ENCODE results near the gene ANTKMT. TPM values are rescaled to one million over a fixed set of nuclear protein-coding genes. Genes with fewer than 3 reads are reported as not detected.
A peak's percentile ranks its signal among the peaks of the same experiment; 100 is the strongest.

Gene ANTKMT
- total RNA-seq, 4 donors from 2014 or later = 23.5 to 46.2 (median 31.0) TPM

DNA sequence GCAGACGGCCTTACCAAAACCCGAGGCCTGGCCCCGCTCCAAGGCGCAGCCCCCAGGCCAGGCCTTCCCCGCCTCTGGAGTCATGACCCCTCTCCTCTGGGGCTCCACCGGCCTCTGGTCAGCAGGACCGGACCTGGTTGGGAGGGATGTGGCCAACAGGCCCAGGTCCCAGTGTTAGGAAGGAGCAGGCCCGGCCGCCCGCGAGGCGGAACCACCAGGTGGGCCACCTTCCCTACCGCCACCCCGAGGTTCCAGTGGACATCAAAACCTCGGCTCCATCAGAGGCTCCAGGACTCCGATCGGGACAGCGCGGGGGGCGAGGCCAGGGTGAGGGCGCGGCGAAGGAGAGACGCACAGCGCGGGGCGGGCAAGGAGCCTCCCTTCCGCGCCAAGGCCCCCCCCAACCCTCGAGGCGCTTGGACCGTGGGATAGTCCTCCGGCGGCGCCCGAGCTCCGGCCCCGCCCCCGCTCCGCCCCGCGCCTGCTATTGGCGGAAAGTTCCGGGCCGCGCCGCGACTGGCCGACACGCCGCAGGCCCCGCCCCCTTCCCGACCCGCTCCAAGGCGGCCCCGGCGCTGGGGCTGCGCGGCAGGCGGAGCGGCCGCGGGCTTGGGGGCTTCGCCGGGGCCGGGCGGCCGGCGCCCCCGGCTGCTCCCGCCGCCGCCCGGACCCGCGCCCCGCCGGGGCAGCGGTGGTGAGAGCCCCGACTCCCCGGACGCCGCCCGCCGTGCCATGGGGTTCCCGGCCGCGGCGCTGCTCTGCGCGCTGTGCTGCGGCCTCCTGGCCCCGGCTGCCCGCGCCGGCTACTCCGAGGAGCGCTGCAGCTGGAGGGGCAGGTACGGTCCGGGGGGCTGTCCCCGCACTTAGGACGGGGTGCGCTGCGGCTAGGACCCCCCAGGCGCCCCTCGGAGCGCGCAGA, 6.1 kb upstream of the ANTKMT start, which contains the start of gene METRN:
METRN (plus strand) TSS at position 561 of the 919 bp plus-strand sequence; CDS start at position 733, 172 bp downstream.
- Histone ChIP-seq H3K27ac (peak within 1 kb of the TSS in 3 of 4 donors; percentile 64 to 80 (median 74)), H3K4me1 (peaks cover 0 to 61% (median 18%) of the 10 kb centered on the region in 3 donors), H3K4me3 (peak within 1 kb of the TSS; percentile 73 to 79), H3K36me3 (peaks cover 0 to 6% of the 10 kb centered on the region in 2 donors), H3K9me3 (no peaks in the 10 kb centered on the region), H3K27me3 (peaks cover 27% of the 10 kb centered on the region)
- ATAC-seq = peak; percentile 94
- TF ChIP-seq POLR2AphosphoS5 (IDR thresholded peaks at IDR 0.05) (no peak), POLR2A (IDR thresholded peaks at IDR 0.05) (no peak), EP300 (IDR thresholded peaks at IDR 0.05) (no peak)
- TF ChIP-seq, protein P1, sequence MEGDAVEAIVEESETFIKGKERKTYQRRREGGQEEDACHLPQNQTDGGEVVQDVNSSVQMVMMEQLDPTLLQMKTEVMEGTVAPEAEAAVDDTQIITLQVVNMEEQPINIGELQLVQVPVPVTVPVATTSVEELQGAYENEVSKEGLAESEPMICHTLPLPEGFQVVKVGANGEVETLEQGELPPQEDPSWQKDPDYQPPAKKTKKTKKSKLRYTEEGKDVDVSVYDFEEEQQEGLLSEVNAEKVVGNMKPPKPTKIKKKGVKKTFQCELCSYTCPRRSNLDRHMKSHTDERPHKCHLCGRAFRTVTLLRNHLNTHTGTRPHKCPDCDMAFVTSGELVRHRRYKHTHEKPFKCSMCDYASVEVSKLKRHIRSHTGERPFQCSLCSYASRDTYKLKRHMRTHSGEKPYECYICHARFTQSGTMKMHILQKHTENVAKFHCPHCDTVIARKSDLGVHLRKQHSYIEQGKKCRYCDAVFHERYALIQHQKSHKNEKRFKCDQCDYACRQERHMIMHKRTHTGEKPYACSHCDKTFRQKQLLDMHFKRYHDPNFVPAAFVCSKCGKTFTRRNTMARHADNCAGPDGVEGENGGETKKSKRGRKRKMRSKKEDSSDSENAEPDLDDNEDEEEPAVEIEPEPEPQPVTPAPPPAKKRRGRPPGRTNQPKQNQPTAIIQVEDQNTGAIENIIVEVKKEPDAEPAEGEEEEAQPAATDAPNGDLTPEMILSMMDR (IDR thresholded peaks at IDR 0.05) = no peak
- WGBS, 2 donors (ENCODE audit: low coverage in 1 of 2) = 0% methylated on average over 1 to 3 of the region's 108 CpGs

- H3K27me3 ChIP-seq = peaks cover 18% of the 10 kb centered on the region
- ATAC-seq = no peak
- TF ChIP-seq, protein P1 (IDR thresholded peaks at IDR 0.05) = peak in 2 of 4 experiments; percentile 23 to 24
- no peak for TF ChIP-seq POLR2AphosphoS5 (IDR thresholded peaks at IDR 0.05)
- H3K36me3 ChIP-seq = peaks cover 0 to 6% of the 10 kb centered on the region in 2 donors
- no CpG with 5 or more reads among the region's 74 CpGs for WGBS, 2 donors (ENCODE audit: low coverage in 1 of 2)
- peak overlapping the region in 3 of 4 donors; percentile 64 to 80 (median 74) for H3K27ac ChIP-seq
- H3K4me3 ChIP-seq = peak overlapping the region; percentile 73 to 79
- peaks cover 0 to 61% (median 23%) of the 10 kb centered on the region in 3 donors for H3K4me1 ChIP-seq
- H3K9me3 ChIP-seq = no peaks in the 10 kb centered on the region
Observed at GRCh38 chr16:715477-716199, 5.3 kb upstream of the ANTKMT start.

GRCh38 chr16:716200-716568, 4.8 kb upstream of the ANTKMT start:
- peaks cover 0 to 62% (median 23%) of the 10 kb centered on the region in 3 donors for H3K4me1 ChIP-seq

GRCh38 chr16:716768-717325, 4.1 kb upstream of the ANTKMT start:
- Histone ChIP-seq H3K4me3 (no peak overlapping the region), H3K27me3 (peaks cover 6% of the 10 kb centered on the region), H3K9me3 (no peaks in the 10 kb centered on the region), H3K27ac (no peak overlapping the region), H3K4me1 (peaks cover 0 to 62% (median 28%) of the 10 kb centered on the region in 3 donors), H3K36me3 (peaks cover 0 to 7% of the 10 kb centered on the region in 2 donors)
- WGBS, 2 donors (ENCODE audit: low coverage in 1 of 2) = 92% methylated on average over 2 of the region's 29 CpGs; no CpG with 5 or more reads in 1 of the 2 donors
- TF ChIP-seq, protein P1 (IDR thresholded peaks at IDR 0.05) = no peak
- TF ChIP-seq POLR2AphosphoS5 (IDR thresholded peaks at IDR 0.05) = no peak
- TF ChIP-seq POLR2A (IDR thresholded peaks at IDR 0.05) = no peak
- TF ChIP-seq EP300 (IDR thresholded peaks at IDR 0.05) = no peak
- ATAC-seq = no peak

More at GRCh38 chr16:716200-716568, 4.8 kb upstream of the ANTKMT start:
- Histone ChIP-seq H3K27me3 (peaks cover 13% of the 10 kb centered on the region), H3K27ac (peak overlapping the region in 2 of 4 donors; percentile 64 to 80), H3K4me3 (peak overlapping the region in 1 of 2 donors; percentile 79), H3K9me3 (no peaks in the 10 kb centered on the region), H3K36me3 (peaks cover 0 to 6% of the 10 kb centered on the region in 2 donors)
- WGBS, 2 donors (ENCODE audit: low coverage in 1 of 2) = 11% methylated on average over 5 of the region's 12 CpGs; no CpG with 5 or more reads in 1 of the 2 donors
- TF ChIP-seq, protein P1 (IDR thresholded peaks at IDR 0.05) = no peak
- no peak for TF ChIP-seq POLR2AphosphoS5 (IDR thresholded peaks at IDR 0.05)
- TF ChIP-seq POLR2A (IDR thresholded peaks at IDR 0.05) = no peak
- TF ChIP-seq EP300 (IDR thresholded peaks at IDR 0.05) = no peak
- ATAC-seq = no peak

All from gastroesophageal sphincter (tissue), 4 donors.